Thymus (tissue), 11 donors: ENCODE measurements around the gene LHX3. TPM values are rescaled to one million over a fixed set of nuclear protein-coding genes. Genes with fewer than 3 reads are reported as not detected.
A peak's percentile ranks its signal among the peaks of the same experiment; 100 is the strongest.

ENCODE experiments used
- DNase-seq, 9 donors: peaks; one replicate each; pipeline ENCODE4 v3.0.0-alpha.2; 2013; ENCODE audit warnings: low spot score in 9 of 9, low read depth in 6 of 9, missing footprints in 1 of 9
- H3K27ac ChIP-seq, 2 donors: one replicate each; pipeline ENCODE4 v1.5.1; 2013; ENCODE audit warnings: control low read depth in 1 of 2, low read depth in 1 of 2, low read length in 1 of 2, mild to moderate bottlenecking in 1 of 2, moderate library complexity in 1 of 2
- H3K27me3 ChIP-seq, 2 donors: one replicate each; pipeline ENCODE4 v1.5.1; 2013; ENCODE audit warnings: low read length in 1 of 2; ENCODE audit not compliant: control insufficient read depth in 2 of 2, insufficient read depth in 1 of 2
- H3K36me3 ChIP-seq, 2 donors: one replicate each; pipeline ENCODE4 v1.5.1; 2013; ENCODE audit warnings: low read length in 1 of 2, mild to moderate bottlenecking in 1 of 2, moderate library complexity in 1 of 2; ENCODE audit not compliant: control insufficient read depth in 2 of 2, insufficient read depth in 2 of 2
- H3K4me1 ChIP-seq, 2 donors: one replicate each; pipeline ENCODE4 v1.5.1; 2013; ENCODE audit warnings: low read length in 2 of 2; ENCODE audit not compliant: control insufficient read depth in 2 of 2, insufficient read depth in 2 of 2
- H3K4me3 ChIP-seq, 2 donors: one replicate each; pipeline ENCODE4 v1.5.1; 2013; ENCODE audit warnings: low read length in 2 of 2, control low read depth in 1 of 2, mild to moderate bottlenecking in 1 of 2
- H3K9me3 ChIP-seq, 2 donors: one replicate each; pipeline ENCODE4 v1.5.1; 2013; ENCODE audit warnings: low read length in 1 of 2, mild to moderate bottlenecking in 1 of 2; ENCODE audit not compliant: control insufficient read depth in 2 of 2, insufficient read depth in 1 of 2
- WGBS: extraction: QIAGEN DNeasy Blood & Tissue Kit; methylation state at CpG from one replicate; pipeline ENCODE4 v1.1.7; 2013; 5-methylcytosine and 5-hydroxymethylcytosine counted together
- polyA plus RNA-seq: library from polyadenylated mRNA; stranded (reverse); fragments of 200-250 nt; gene quantifications from one replicate; pipeline ENCODE4 v1.2.3, GENCODE V29; 2013
- total RNA-seq: library from RNA; stranded (reverse); fragments of 120-200 nt; gene quantifications from one replicate; pipeline ENCODE4 v1.2.4, GENCODE V29; 2013
- donor health status: healthy.

The LHX3 gene
- total and polyA plus RNA-seq, 2 donors, result 0.09 to 0.23 TPM

- Histone ChIP-seq H3K9me3 (no peaks in the 10 kb centered on the region), H3K4me1 (no peaks in the 10 kb centered on the region), H3K36me3 (no peaks in the 10 kb centered on the region), H3K27me3 (peaks cover 0 to 22% of the 10 kb centered on the region in 2 donors), H3K4me3 (no peak overlapping the region), H3K27ac (no peak overlapping the region)
- WGBS, result 91% methylated on average over 16 of the region's 16 CpGs
- no peak for DNase-seq
Measured at GRCh38 chr9:136172412-136173079, 32.4 kb downstream of the LHX3 start.

- Histone ChIP-seq H3K4me3 (no peak overlapping the region), H3K36me3 (no peaks in the 10 kb centered on the region), H3K27ac (no peak overlapping the region), H3K4me1 (no peaks in the 10 kb centered on the region), H3K27me3 (peaks cover 0 to 22% of the 10 kb centered on the region in 2 donors), H3K9me3 (no peaks in the 10 kb centered on the region)
- 80% methylated on average over 11 of the region's 11 CpGs for WGBS
- no peak for DNase-seq
Measured at GRCh38 chr9:136171801-136172411, 33.0 kb downstream of the LHX3 start.

GRCh38 chr9:136171009-136171800, 33.7 kb downstream of the LHX3 start:
- Histone ChIP-seq H3K27me3 (peaks cover 0 to 22% of the 10 kb centered on the region in 2 donors), H3K4me3 (no peak overlapping the region), H3K4me1 (no peaks in the 10 kb centered on the region), H3K36me3 (no peaks in the 10 kb centered on the region), H3K27ac (no peak overlapping the region), H3K9me3 (no peaks in the 10 kb centered on the region)
- DNase-seq, result peak in 1 of 9 donors; percentile 6
- 76% methylated on average over 16 of the region's 16 CpGs for WGBS

- 54% methylated on average over 28 of the region's 28 CpGs for WGBS
- H3K4me3 ChIP-seq, result no peak overlapping the region
- DNase-seq, result peak in 5 of 9 donors; percentile 8 to 32 (median 12)
- H3K27me3 ChIP-seq, result peaks cover 0 to 20% of the 10 kb centered on the region in 2 donors
- no peak overlapping the region for H3K27ac ChIP-seq
- no peaks in the 10 kb centered on the region for H3K4me1 ChIP-seq
- H3K36me3 ChIP-seq, result no peaks in the 10 kb centered on the region
- H3K9me3 ChIP-seq, result no peaks in the 10 kb centered on the region
Measured at GRCh38 chr9:136170006-136170901, 34.7 kb downstream of the LHX3 start.

- Histone ChIP-seq H3K27ac (no peak overlapping the region), H3K36me3 (no peaks in the 10 kb centered on the region), H3K9me3 (no peaks in the 10 kb centered on the region), H3K27me3 (peaks cover 0 to 18% of the 10 kb centered on the region in 2 donors), H3K4me3 (no peak overlapping the region), H3K4me1 (no peaks in the 10 kb centered on the region)
- DNase-seq, result no peak
- 89% methylated on average over 6 of the region's 6 CpGs for WGBS
Measured at GRCh38 chr9:136169495-136169894, 35.4 kb downstream of the LHX3 start.

GRCh38 chr9:136163248-136163850, 41.6 kb downstream of the LHX3 start:
- no peak overlapping the region for H3K27ac ChIP-seq
- H3K36me3 ChIP-seq, result no peaks in the 10 kb centered on the region
- no peak overlapping the region for H3K4me3 ChIP-seq
- H3K27me3 ChIP-seq, result no peaks in the 10 kb centered on the region
- H3K9me3 ChIP-seq, result no peaks in the 10 kb centered on the region
- no peak for DNase-seq
- 94% methylated on average over 1 of the region's 1 CpG for WGBS
- no peaks in the 10 kb centered on the region for H3K4me1 ChIP-seq

GRCh38 chr9:136160995-136161610, 43.8 kb downstream of the LHX3 start:
- no peaks in the 10 kb centered on the region for H3K36me3 ChIP-seq
- no peak overlapping the region for H3K27ac ChIP-seq
- no peaks in the 10 kb centered on the region for H3K9me3 ChIP-seq
- DNase-seq, result no peak
- no peak overlapping the region for H3K4me3 ChIP-seq
- WGBS, result 87% methylated on average over 10 of the region's 10 CpGs
- peaks cover 0 to 20% of the 10 kb centered on the region in 2 donors for H3K27me3 ChIP-seq
- no peaks in the 10 kb centered on the region for H3K4me1 ChIP-seq

GRCh38 chr9:136160381-136160841, 44.5 kb downstream of the LHX3 start:
- Histone ChIP-seq H3K9me3 (no peaks in the 10 kb centered on the region), H3K27me3 (peaks cover 0 to 23% of the 10 kb centered on the region in 2 donors), H3K27ac (no peak overlapping the region), H3K4me1 (no peaks in the 10 kb centered on the region), H3K4me3 (no peak overlapping the region), H3K36me3 (no peaks in the 10 kb centered on the region)
- 96% methylated on average over 12 of the region's 12 CpGs for WGBS
- DNase-seq, result no peak
